Camera-type eye (tissue), 1 donor: ENCODE data around the gene C6orf141. TPM values are rescaled to one million over a fixed set of nuclear protein-coding genes. Genes with fewer than 3 reads are reported as not detected.

ENCODE experiments used
- total RNA-seq: library from RNA; depleted of rRNA; stranded (reverse); fragments of >200 nt; gene quantifications from one replicate; pipeline ENCODE4 v1.2.3, GENCODE V29; 2014

The C6orf141 gene
- total RNA-seq: 0.77 TPM

GRCh38 chr6:49550492-49551077 lies at the start of gene C6orf141:
TSS of gene C6orf141 (plus strand) at chr6:49550668. CDS start at chr6:49550793, 125 bp downstream.

Other genes with a start within 250 kb of the C6orf141 start
- 32.5 TPM for gene MMUT, start 87.4 kb upstream of the C6orf141 start, total RNA-seq
- 11.0 TPM for gene CENPQ, start 87.3 kb upstream of the C6orf141 start, total RNA-seq
- gene GLYATL3, start 50.7 kb upstream of the C6orf141 start, total RNA-seq: not detected
- gene RHAG, start 86.2 kb downstream of the C6orf141 start, total RNA-seq: 3.5 TPM
- gene CRISP2, start 162.9 kb downstream of the C6orf141 start, total RNA-seq: 0.55 TPM
- 0.22 TPM for gene CRISP3, start 193.7 kb downstream of the C6orf141 start, total RNA-seq
- gene PGK2, start 236.6 kb downstream of the C6orf141 start, total RNA-seq: not detected